Globus pallidus (tissue), 1 donor: ENCODE results near the gene SV2B.
A peak's percentile ranks its signal among the peaks of the same experiment; 100 is the strongest.

ENCODE experiments used
- DNase-seq: peaks from one replicate; pipeline ENCODE4 v3.0.0-alpha.2; 2015; ENCODE audit warnings: low spot score

Gene SV2B

GRCh38 chr15:91136386-91136923 lies 36.4 kb downstream of the SV2B start:
- no peak for DNase-seq

- no peak for DNase-seq
These were observed 40.5 kb downstream of the SV2B start for GRCh38 chr15:91140601-91141000.

DNA sequence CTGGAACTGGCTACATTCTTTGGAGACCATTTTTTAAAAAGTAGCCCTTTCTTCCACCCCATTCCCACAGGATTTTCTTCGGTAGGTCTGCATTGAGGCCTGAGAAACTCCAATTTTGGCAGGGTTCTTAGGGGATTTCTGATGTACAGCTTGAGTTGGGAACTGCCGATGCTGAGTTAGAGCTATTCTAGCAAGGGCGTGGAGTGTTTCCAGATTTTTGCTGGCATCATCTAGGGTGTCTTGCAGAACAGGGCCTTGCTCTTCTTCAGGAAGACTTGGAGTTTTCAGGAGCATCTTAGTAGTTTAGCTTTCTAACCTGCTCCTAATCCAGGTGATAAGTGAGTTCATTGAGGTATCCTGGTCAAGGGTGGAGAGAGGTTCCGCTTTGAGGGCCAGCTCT lies 41.0 kb downstream of the SV2B start:
- no peak for DNase-seq

DNA sequence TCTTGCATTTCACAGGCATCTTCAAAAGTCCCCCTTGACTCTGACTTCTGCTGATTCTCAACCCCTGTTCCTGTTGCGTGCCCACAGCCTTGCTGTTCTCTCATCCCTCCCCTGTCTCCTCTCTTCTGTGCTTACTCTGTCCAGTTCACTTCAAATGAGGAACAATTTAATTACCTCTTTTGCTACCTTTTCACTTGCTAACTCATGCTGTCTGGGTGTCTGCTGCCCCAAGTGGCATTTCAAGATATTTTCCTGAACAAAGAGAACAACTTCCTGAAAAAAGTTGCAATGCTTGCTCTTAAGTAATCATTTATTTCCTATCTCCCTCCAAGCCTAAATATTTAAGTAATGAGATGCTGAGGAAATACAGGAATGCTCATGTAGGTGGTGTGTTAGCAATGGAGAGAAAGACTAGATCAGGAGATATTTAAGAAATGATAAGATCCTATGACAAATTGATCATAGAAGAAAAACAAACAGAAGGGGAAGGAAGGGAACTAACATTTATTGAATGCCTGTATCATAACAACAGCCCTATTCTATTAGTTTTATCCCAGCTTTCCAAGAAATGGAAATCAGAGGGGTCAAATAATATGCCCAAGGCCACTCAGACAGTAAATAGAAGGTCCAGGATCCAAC lies 42.2 kb downstream of the SV2B start:
- peak; percentile 7 for DNase-seq

GRCh38 chr15:91142946-91143345 lies 42.9 kb downstream of the SV2B start:
- no peak for DNase-seq

DNA sequence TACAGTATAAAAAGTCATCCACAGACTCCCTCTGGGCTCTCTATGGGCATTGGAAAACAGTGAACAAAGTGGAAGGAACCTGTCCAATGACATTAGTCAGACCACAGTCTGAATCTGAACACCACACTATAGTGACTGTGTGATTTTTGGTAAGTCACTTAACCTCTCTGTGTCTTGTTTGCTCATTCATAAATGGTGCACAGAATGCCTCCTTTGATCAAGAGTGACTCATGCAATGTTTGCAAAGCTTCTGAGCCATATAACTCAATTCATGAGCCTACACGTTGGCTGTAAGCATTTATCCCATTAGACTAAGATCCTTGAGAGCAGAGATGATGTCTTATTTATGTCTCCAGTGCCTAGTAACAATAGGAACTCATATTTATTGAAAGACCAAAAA lies 46.7 kb downstream of the SV2B start:
- no peak for DNase-seq

- DNase-seq, result no peak
These were observed 48.2 kb downstream of the SV2B start for GRCh38 chr15:91148243-91148642.

GRCh38 chr15:91150502-91151160 lies 50.6 kb downstream of the SV2B start:
- no peak for DNase-seq

GRCh38 chr15:91151781-91152563 lies 51.9 kb downstream of the SV2B start:
- DNase-seq, result no peak

- DNase-seq, result no peak
These were observed 53.0 kb downstream of the SV2B start for GRCh38 chr15:91152896-91153581.

GRCh38 chr15:91153954-91154353 lies 53.9 kb downstream of the SV2B start:
- no peak for DNase-seq

GRCh38 chr15:91156175-91156726 lies 56.2 kb downstream of the SV2B start:
- no peak for DNase-seq

DNA sequence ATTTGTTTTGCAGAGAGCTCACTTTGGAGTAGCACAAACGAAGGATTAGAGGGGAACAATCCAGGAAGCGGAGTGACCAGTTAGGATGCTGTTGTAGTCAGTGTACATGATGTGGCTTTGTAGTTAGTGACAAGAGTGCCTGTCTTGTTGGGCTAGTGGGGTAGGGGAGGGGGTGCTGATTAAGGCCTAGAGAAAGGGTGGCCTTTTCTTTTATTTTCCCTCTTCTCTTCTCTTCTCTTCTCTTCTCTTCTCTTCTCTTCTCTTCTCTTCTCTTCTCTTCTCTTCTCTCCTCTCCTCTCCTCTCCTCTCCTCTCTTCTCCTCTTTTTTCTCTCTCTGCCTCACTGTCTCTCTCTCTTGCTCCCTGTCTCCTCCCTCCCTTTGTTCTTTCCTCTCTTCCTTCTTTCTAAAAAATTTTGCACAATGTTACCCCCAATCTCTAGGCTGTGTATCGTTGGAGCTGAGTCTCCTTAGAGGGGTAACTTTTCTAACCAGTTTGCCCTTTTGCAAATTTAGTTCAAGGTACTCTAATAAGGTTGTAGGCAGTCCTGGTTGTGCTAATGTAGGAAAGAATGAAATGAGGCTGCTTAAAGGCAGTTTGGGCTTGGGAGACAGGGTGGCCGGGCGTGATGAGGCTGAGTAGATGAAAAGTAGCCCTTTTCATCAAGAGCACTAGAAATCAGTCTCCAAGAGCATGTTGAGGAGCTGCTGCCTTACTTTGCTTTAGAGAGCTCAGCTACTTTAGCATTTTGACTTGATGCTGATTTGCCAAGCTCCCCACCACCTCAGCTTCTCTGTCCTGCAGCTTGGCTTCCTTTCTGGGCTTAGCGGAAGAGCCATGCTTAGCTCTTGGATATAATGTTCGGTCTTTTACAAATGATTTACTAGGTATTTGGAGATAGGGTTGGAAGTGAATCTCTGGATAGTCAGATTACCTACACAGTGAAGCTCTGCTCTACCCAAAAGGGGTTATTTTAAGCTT lies 58.6 kb downstream of the SV2B start:
- DNase-seq, result no peak

DNA sequence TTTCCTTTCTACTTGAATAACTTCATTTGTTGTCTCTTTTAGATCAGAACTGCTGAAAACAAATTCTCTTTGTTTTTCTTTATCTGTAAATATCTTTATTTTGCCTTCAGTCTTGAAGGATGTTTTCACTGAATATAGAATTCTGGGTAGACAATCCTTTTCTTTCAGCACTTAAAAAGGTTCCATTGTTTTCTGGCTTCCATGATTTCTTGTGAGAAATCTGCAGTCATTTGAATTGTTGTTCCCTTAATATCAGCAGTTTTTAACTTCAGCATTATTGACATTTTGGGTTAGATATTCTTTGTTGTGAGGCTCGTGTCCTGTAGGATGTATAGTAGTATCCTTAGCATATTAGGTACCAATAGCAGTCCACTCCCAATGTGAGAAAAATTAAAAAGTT lies 65.8 kb downstream of the SV2B start:
- no peak for DNase-seq

- DNase-seq, result no peak
These were observed 68.4 kb downstream of the SV2B start for GRCh38 chr15:91168457-91168856.

- DNase-seq, result no peak
These were observed 71.3 kb downstream of the SV2B start for GRCh38 chr15:91171334-91171733.

GRCh38 chr15:91182101-91182500 lies 82.0 kb downstream of the SV2B start:
- DNase-seq, result no peak

DNA sequence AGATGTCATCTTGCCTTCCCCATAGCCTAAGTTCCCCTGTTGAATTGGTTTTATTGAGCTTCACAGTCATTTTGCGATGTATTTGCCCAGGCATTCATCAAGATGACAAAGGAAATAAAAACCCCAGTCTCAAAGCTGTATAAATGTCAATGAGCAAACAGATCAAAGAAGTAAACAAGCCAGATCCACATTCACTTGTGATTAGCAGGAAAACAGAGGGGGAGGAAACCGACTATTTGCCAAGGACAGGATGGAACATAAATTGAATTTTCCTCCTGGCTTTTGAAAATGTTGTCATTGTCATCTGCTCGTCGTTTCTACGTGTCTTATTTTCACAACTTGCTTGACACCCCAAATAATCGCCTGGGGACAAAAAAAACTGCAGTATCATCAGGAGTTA lies 83.5 kb downstream of the SV2B start:
- no peak for DNase-seq

GRCh38 chr15:91184441-91184840 lies 84.4 kb downstream of the SV2B start:
- no peak for DNase-seq

DNA sequence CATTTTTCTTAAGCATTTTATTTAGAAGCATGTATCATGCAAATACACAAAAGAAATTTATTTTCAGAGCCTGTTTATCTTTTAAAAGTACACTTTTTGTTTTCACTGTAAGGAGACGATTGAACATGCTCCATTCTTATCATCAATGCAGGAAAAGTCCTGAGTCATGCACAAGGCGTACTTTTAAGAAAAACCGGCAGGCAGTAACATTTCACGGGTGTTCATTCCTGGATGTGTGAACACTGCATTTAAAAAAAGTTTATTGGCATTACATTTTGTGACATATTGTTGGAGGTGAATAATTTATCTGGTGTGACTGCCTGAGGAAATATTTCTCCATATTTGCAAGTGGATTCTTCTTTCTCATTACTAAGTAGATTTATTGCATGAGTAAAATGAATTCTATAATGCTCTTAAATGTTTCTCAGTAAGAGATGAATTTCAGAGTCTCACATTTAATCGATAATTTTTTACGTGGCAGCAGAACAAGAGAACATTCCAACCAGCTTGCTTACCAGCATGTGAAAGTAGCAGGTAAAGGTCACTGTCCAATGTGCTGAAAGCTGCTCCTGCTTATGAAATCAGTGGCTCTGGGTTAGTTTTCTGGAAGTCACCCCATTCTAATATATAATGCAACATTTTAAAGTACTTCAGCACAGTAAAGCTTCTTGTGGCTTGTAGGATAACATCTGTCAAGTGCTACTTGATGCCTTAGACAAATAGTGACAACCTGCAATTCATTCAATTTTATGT lies 87.0 kb downstream of the SV2B start:
- DNase-seq, result no peak
